ENCODE measurements around the gene KDM4C.

KDM4C gene

DNA sequence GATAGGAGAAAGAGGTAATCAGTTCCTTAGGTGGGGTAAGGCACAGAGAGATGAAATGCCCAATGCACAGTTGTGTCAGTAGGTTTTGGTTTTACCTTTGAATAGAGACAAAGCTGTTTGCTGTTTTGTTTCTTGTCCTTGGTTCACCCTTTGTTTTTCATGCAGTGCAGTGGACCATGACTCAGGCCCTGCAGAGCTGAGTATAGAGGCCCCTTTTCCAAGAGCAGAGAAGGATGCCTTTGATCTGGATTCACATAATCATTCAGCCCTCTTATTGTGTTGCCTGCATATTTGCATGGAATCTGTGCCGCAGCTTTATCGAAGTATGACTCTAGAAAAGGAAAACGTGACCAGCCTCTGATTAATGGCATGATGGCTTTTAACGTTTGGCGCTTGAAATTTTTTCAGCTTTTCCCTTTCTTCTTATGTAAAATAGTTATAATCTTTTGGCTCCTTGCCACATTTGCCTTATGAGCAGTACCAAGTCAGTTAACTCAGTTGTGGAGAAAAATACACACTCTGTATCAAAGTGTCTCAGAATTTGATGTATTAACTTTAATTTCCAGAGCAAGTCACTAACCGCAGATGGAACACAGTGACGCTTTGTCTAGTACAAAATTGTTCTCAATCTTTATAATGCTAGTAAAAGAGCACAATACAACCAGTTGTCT, 197.6 kb downstream of the KDM4C start:
- H3K36me3 ChIP-seq (ENCODE audit: insufficient read depth) = no peaks in the 10 kb centered on the region
- no peaks in the 10 kb centered on the region for H3K79me2 ChIP-seq (ENCODE audit: insufficient read depth, low read depth)
- TF ChIP-seq, protein P1, sequence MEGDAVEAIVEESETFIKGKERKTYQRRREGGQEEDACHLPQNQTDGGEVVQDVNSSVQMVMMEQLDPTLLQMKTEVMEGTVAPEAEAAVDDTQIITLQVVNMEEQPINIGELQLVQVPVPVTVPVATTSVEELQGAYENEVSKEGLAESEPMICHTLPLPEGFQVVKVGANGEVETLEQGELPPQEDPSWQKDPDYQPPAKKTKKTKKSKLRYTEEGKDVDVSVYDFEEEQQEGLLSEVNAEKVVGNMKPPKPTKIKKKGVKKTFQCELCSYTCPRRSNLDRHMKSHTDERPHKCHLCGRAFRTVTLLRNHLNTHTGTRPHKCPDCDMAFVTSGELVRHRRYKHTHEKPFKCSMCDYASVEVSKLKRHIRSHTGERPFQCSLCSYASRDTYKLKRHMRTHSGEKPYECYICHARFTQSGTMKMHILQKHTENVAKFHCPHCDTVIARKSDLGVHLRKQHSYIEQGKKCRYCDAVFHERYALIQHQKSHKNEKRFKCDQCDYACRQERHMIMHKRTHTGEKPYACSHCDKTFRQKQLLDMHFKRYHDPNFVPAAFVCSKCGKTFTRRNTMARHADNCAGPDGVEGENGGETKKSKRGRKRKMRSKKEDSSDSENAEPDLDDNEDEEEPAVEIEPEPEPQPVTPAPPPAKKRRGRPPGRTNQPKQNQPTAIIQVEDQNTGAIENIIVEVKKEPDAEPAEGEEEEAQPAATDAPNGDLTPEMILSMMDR (conservative IDR thresholded peaks at IDR 0.05; ENCODE audit: low read depth, low read length) = no peak
- no peak overlapping the region for H3K4me3 ChIP-seq (IDR thresholded peaks at IDR 0.05; ENCODE audit: insufficient read depth, low read depth, low read length)
- no peaks in the 10 kb centered on the region for H3K4me1 ChIP-seq (ENCODE audit: low read depth, poor library complexity, severe bottlenecking)
- no peak overlapping the region for H2AFZ ChIP-seq (ENCODE audit: low read depth)
- H3K27ac ChIP-seq = no peak overlapping the region
- H4K20me1 ChIP-seq (ENCODE audit: insufficient read depth) = no peaks in the 10 kb centered on the region
- H3K4me2 ChIP-seq = no peak overlapping the region
- H3K27me3 ChIP-seq (ENCODE audit: insufficient read depth, low read depth) = no peaks in the 10 kb centered on the region
- no peak overlapping the region for H3K9ac ChIP-seq

DNA sequence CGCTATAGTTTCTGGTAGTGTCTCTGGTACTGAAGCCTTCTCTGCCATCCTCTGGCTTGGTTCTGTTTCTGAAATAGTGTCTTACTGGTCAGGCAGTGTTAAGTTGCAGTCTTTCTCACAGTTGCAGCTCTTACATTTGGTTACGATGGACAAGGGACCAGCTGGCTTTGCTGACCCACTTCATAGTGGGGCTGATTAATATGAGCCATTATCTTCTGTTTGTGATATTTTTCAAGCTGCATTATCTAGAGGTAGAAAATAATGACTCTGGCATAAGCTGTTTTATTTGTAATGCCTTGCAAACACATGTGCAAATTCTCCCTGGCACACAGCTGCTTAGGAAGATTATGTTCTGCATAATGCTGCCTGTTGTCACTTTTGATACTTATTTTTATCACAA, 199.1 kb downstream of the KDM4C start:
- H3K4me1 ChIP-seq (ENCODE audit: low read depth, poor library complexity, severe bottlenecking) = no peaks in the 10 kb centered on the region
- H3K4me3 ChIP-seq (IDR thresholded peaks at IDR 0.05; ENCODE audit: insufficient read depth, low read depth, low read length) = no peak overlapping the region
- H3K4me2 ChIP-seq = no peak overlapping the region
- H3K79me2 ChIP-seq (ENCODE audit: insufficient read depth, low read depth) = no peaks in the 10 kb centered on the region
- H3K27ac ChIP-seq = no peak overlapping the region
- H3K27me3 ChIP-seq (ENCODE audit: insufficient read depth, low read depth) = no peaks in the 10 kb centered on the region
- H3K36me3 ChIP-seq (ENCODE audit: insufficient read depth) = no peaks in the 10 kb centered on the region
- TF ChIP-seq, protein P1 (conservative IDR thresholded peaks at IDR 0.05; ENCODE audit: low read depth, low read length) = no peak
- H3K9ac ChIP-seq = no peak overlapping the region
- no peak overlapping the region for H2AFZ ChIP-seq (ENCODE audit: low read depth)
- no peaks in the 10 kb centered on the region for H4K20me1 ChIP-seq (ENCODE audit: insufficient read depth)

DNA sequence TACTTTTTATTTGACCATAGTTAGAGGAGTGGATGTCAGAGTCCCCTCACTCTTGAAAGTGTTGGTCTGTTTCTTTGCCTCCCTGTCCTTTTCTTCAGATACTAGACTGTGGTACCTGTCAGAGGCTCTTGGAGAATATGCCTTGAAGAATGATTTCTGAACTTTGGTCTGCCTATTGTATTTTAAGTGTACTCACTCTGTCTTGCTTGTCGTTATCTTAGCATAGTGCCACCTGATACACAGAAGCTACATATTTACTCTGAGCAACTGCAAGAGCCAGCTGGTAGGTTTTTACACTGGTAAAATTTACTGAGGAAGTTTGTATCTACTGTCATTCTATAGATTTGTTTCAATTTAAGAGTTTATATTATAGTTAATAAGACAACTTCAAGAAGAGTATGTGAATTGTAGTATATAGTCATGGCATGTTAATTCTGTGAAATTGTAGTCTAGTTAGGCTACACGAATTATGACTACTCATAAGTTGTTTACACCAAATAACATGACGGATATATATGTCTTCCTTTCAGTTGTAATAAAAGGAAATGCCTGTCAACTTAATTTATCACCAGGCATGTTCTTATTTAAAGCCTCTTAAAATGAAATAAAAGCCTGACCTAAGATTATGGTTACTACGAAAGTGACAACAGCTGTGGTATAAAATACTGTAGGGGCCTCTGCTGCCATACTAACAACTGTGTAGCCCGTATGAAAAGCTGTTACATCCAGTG, 201.7 kb downstream of the KDM4C start:
- Histone ChIP-seq H2AFZ (ENCODE audit: low read depth) (no peak overlapping the region), H3K4me3 (IDR thresholded peaks at IDR 0.05; ENCODE audit: insufficient read depth, low read depth, low read length) (no peak overlapping the region), H3K36me3 (ENCODE audit: insufficient read depth) (no peaks in the 10 kb centered on the region), H3K4me2 (no peak overlapping the region), H3K4me1 (ENCODE audit: low read depth, poor library complexity, severe bottlenecking) (no peaks in the 10 kb centered on the region), H3K79me2 (ENCODE audit: insufficient read depth, low read depth) (no peaks in the 10 kb centered on the region), H3K27ac (no peak overlapping the region), H4K20me1 (ENCODE audit: insufficient read depth) (no peaks in the 10 kb centered on the region), H3K27me3 (ENCODE audit: insufficient read depth, low read depth) (no peaks in the 10 kb centered on the region), H3K9ac (no peak overlapping the region)
- TF ChIP-seq, protein P1 (conservative IDR thresholded peaks at IDR 0.05; ENCODE audit: low read depth, low read length) = no peak

DNA sequence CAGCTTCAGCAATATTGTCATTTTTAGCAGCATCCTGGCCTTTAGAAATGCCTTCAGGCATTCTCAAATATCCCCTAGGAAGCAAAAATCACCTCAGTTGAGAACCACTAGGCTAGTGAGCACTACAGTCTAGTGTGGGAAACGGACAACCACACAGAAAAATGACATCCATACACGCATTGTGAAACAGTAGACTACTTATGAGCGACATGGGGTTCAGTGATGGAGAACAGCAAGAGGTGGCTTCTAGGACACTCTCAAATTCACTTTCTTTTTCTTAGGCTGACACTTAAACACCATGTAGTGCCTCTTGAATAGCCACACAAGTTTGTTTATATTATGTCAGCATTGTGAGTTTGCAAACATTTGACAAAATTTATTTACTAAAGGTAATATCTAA, 203.0 kb downstream of the KDM4C start:
- Histone ChIP-seq H3K27ac (no peak overlapping the region), H2AFZ (ENCODE audit: low read depth) (no peak overlapping the region), H3K9ac (no peak overlapping the region), H4K20me1 (ENCODE audit: insufficient read depth) (no peaks in the 10 kb centered on the region), H3K36me3 (ENCODE audit: insufficient read depth) (no peaks in the 10 kb centered on the region), H3K4me1 (ENCODE audit: low read depth, poor library complexity, severe bottlenecking) (peaks cover 9% of the 10 kb centered on the region), H3K27me3 (ENCODE audit: insufficient read depth, low read depth) (no peaks in the 10 kb centered on the region), H3K79me2 (ENCODE audit: insufficient read depth, low read depth) (no peaks in the 10 kb centered on the region), H3K4me2 (no peak overlapping the region), H3K4me3 (IDR thresholded peaks at IDR 0.05; ENCODE audit: insufficient read depth, low read depth, low read length) (no peak overlapping the region)
- TF ChIP-seq, protein P1 (conservative IDR thresholded peaks at IDR 0.05; ENCODE audit: low read depth, low read length) = no peak

All from KMS-11 (cell line).